Sigmoid colon (tissue), 4 donors: ENCODE measurements around the gene MIF.

Experiments used
- POLR2A ChIP-seq, 2 donors: fragments of 450-650 bp; IDR thresholded peaks; one replicate each; pipeline ENCODE4 v1.6.1; 2016; ENCODE audit warnings: antibody characterized with exemption in 2 of 2, mild to moderate bottlenecking in 2 of 2, moderate library complexity in 2 of 2
- POLR2AphosphoS5 ChIP-seq, 4 donors: sonication (generic); formaldehyde crosslinking; IDR thresholded peaks; one replicate each; pipeline ENCODE4 v1.6.1; 2017; ENCODE audit warnings: antibody characterized with exemption in 4 of 4
- TF ChIP-seq, protein P1 (sequence below), 4 experiments: fragments of 450-650 bp in 3 of 4; fragments of 200-600 bp in 1 of 4; IDR thresholded peaks; one replicate each; pipeline ENCODE4 v1.5.1; 2016 to 2019; ENCODE audit warnings: antibody characterized with exemption in 4 of 4, mild to moderate bottlenecking in 3 of 4, moderate library complexity in 2 of 4

GRCh38 chr22:23845265-23846080 is 48.7 kb upstream of the MIF start:
- TF ChIP-seq, protein P1, sequence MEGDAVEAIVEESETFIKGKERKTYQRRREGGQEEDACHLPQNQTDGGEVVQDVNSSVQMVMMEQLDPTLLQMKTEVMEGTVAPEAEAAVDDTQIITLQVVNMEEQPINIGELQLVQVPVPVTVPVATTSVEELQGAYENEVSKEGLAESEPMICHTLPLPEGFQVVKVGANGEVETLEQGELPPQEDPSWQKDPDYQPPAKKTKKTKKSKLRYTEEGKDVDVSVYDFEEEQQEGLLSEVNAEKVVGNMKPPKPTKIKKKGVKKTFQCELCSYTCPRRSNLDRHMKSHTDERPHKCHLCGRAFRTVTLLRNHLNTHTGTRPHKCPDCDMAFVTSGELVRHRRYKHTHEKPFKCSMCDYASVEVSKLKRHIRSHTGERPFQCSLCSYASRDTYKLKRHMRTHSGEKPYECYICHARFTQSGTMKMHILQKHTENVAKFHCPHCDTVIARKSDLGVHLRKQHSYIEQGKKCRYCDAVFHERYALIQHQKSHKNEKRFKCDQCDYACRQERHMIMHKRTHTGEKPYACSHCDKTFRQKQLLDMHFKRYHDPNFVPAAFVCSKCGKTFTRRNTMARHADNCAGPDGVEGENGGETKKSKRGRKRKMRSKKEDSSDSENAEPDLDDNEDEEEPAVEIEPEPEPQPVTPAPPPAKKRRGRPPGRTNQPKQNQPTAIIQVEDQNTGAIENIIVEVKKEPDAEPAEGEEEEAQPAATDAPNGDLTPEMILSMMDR (IDR thresholded peaks at IDR 0.05): no peak
- no peak for TF ChIP-seq POLR2AphosphoS5 (IDR thresholded peaks at IDR 0.05)
- no peak for TF ChIP-seq POLR2A (IDR thresholded peaks at IDR 0.05)
